ENCODE data around the gene PRELID1.

PRELID1 gene

DNA sequence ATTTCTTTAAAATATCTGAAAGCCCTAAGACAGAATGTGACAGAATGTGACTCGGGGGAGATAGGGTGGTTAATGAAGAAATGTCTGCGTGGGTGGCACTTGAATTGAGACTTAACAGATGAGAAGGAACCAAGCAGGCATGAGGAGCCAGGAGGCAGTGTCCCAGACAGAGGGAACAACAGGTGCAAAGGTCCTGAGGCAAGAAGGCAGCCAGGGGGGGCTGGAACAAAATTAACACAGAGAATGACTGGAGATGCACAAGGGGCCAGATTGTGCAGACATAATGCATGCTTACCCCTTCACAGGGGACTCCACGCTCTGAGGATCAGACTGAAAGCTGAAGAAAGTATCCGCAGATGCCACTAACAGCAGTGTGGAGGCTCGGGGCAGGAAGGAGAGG is 46.2 kb downstream of the PRELID1 start:
- H4K20me1 ChIP-seq = peaks cover 40 to 65% (median 56%) of the 10 kb centered on the region in 11 experiments; a peak in 19 of 22 replicates
- H3K36me3 ChIP-seq = peaks cover 37 to 54% (median 51%) of the 10 kb centered on the region in 11 experiments
- TF ChIP-seq Cebpa-rat (IDR thresholded peaks at IDR 0.05) = no peak
- H3K9me3 ChIP-seq (replicated peaks in 1 of 11) = no peaks in the 10 kb centered on the region
- no peak overlapping the region; a peak in 1 of 22 replicates for H3K27ac ChIP-seq
- peak overlapping the region; percentile 89 to 100 (median 97) for H3K4me2 ChIP-seq
- no peaks in the 10 kb centered on the region for H3K27me3 ChIP-seq
- peaks cover 43 to 73% (median 60%) of the 10 kb centered on the region in 10 experiments for H3K4me1 ChIP-seq
- H3K4me3 ChIP-seq = peak overlapping the region; percentile 79 to 96 (median 93)
- peak overlapping the region; percentile 86 to 96 (median 93) for H3K9ac ChIP-seq

DNA sequence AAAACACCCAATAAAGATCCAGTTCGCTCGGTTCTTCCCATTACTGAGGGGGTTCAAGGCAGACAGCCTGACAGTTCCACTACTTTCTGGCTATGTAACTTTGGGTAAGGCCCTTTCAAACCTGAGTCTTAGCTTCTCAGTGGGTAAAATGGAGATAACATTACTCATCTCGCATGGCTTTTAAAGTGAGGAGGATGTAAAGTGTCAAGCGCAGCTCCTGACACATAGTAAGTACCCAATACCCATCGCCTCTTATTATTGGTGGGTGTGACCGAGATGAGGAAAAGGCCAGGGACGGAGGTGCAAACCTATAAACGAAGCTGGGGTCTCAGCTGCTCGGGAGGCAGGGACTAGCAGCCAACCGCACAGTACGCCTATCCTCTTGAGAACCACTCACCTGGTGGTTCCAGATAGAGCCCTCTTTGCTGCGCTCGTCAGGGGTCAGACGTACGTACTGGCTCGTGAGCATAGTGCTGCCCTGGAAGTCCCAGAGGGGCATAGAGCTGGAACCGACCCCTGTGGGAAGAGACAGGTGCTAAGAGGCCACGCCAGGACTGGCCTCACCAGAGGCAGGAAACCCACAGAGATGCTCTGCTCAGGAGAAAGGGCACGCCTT is 47.3 kb downstream of the PRELID1 start:
- Histone ChIP-seq H3K4me2 (peak overlapping the region; percentile 89 to 100 (median 97)), H3K27me3 (no peaks in the 10 kb centered on the region), H3K36me3 (peaks cover 26 to 43% (median 41%) of the 10 kb centered on the region in 11 experiments), H3K9me3 (replicated peaks in 1 of 11) (peaks cover 0 to 6% (median 0%) of the 10 kb centered on the region in 11 experiments; a peak in 2 of 22 replicates), H3K9ac (peak overlapping the region; percentile 86 to 96 (median 93)), H3K4me3 (peak overlapping the region; percentile 79 to 96 (median 93)), H3K4me1 (peaks cover 54 to 84% (median 71%) of the 10 kb centered on the region in 10 experiments), H4K20me1 (peaks cover 38 to 53% (median 44%) of the 10 kb centered on the region in 11 experiments; a peak in 19 of 22 replicates), H3K27ac (peak overlapping the region; percentile 88 to 96 (median 93))
- TF ChIP-seq Cebpa-rat (IDR thresholded peaks at IDR 0.05) = no peak

GRCh38 chr5:177351392-177352329 is 48.1 kb downstream of the PRELID1 start, which contains the start of gene LMAN2:
Gene LMAN2, minus strand, starts transcription at chr5:177351668. Its CDS starts 21 bp downstream, at chr5:177351647.
- peak within 1 kb of the TSS; percentile 88 to 96 (median 93) for H3K27ac ChIP-seq
- no peak for TF ChIP-seq Cebpa-rat (IDR thresholded peaks at IDR 0.05)
- peaks cover 62 to 89% (median 79%) of the 10 kb centered on the region in 10 experiments for H3K4me1 ChIP-seq

DNA sequence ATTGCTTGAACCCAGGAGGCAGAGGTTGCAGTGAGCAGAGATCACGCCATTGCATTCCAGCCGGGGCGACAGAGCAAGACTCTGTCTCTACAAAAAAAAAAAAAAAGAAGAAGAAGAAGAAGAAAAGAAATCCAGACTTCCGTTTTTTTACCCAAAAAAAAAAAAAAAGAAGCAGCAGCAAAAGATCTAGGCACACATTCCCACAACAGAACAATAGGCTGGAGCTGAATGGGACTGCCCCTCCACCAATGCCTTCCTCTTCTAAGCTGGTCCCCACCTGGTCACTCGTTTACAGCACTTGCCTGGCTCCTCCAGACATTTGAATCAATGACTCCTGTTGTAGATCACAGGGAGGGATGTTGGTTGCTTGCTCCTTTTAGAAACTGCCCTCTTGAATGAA is 49.5 kb downstream of the PRELID1 start:
- TF ChIP-seq Cebpa-rat (IDR thresholded peaks at IDR 0.05) = no peak
- no peak overlapping the region for H3K27ac ChIP-seq
- H3K9me3 ChIP-seq (replicated peaks in 1 of 11) = peaks cover 0 to 6% (median 0%) of the 10 kb centered on the region in 11 experiments; a peak in 2 of 22 replicates
- no peak overlapping the region for H3K4me3 ChIP-seq
- H3K4me2 ChIP-seq = peak overlapping the region in 6 of 11 experiments; percentile 73 to 98 (median 87); a peak in 10 of 22 replicates
- H3K36me3 ChIP-seq = peaks cover 7 to 21% (median 20%) of the 10 kb centered on the region in 11 experiments; a peak in 18 of 22 replicates
- H4K20me1 ChIP-seq = peaks cover 19 to 31% (median 23%) of the 10 kb centered on the region in 11 experiments; a peak in 19 of 22 replicates
- no peaks in the 10 kb centered on the region for H3K27me3 ChIP-seq
- H3K4me1 ChIP-seq = peaks cover 69 to 87% (median 80%) of the 10 kb centered on the region in 10 experiments
- no peak overlapping the region for H3K9ac ChIP-seq

More at GRCh38 chr5:177351392-177352329, 48.1 kb downstream of the PRELID1 start, which contains the start of gene LMAN2:
- Histone ChIP-seq H4K20me1 (peaks cover 30 to 46% (median 37%) of the 10 kb centered on the region in 11 experiments; a peak in 19 of 22 replicates), H3K4me3 (peak within 1 kb of the TSS; percentile 79 to 96 (median 93)), H3K27me3 (no peaks in the 10 kb centered on the region), H3K9ac (peak within 1 kb of the TSS; percentile 86 to 96 (median 93)), H3K9me3 (replicated peaks in 1 of 11) (peaks cover 0 to 6% (median 0%) of the 10 kb centered on the region in 11 experiments; a peak in 2 of 22 replicates), H3K36me3 (peaks cover 19 to 35% (median 33%) of the 10 kb centered on the region in 11 experiments), H3K4me2 (peak within 1 kb of the TSS; percentile 90 to 100 (median 97))

DNA sequence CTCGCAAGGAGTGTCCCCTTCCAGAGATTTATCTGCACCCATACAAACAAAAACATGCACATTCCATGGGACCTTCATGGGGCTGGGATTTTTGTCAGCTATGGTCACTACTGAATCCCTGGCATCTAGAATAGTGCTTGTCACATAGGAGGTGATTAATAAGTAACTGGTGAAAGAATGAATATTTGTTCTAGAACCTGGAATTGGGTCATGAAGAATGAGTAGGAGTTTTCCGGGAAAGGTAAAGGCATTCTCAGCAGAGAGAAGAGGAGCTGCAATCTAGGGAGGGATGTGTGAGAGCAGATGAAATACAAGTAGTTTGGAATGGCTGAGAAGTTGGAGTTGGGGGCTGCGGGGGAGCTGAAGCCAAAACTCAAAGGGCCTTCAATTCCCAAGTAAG is 50.7 kb downstream of the PRELID1 start:
- Histone ChIP-seq H3K4me1 (peaks cover 70 to 87% (median 80%) of the 10 kb centered on the region in 10 experiments), H3K27me3 (no peaks in the 10 kb centered on the region), H3K27ac (no peak overlapping the region), H4K20me1 (peaks cover 8 to 20% (median 12%) of the 10 kb centered on the region in 11 experiments; a peak in 19 of 22 replicates), H3K9ac (no peak overlapping the region), H3K36me3 (peaks cover 1 to 11% (median 9%) of the 10 kb centered on the region in 11 experiments; a peak in 18 of 22 replicates), H3K4me3 (no peak overlapping the region), H3K4me2 (peak overlapping the region in 5 of 11 experiments; percentile 93 to 99 (median 98); a peak in 10 of 22 replicates), H3K9me3 (replicated peaks in 1 of 11) (peaks cover 0 to 6% (median 0%) of the 10 kb centered on the region in 11 experiments; a peak in 2 of 22 replicates)
- TF ChIP-seq Cebpa-rat (IDR thresholded peaks at IDR 0.05) = no peak

DNA sequence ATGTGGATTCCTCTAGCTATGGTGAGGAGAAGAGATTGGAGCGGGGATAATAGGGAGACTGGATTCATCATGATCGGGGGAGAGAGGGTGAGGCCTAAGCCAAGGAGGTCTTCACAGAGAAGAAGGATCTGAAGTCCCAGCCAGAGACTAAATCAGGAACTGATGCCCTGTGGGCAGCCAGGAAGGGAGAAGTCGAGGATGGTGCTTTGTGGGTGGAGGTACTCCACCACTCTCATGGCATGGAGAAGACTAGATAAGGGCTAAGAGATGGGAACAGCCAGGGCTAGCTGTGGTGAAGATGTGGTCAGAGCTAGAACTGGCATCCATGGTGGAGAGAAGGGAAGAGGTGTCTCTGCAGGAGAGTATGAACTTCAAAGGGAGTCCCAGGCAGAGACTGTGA is 51.1 kb downstream of the PRELID1 start:
- Histone ChIP-seq H3K4me3 (no peak overlapping the region), H3K9ac (no peak overlapping the region), H3K4me2 (peak overlapping the region in 9 of 11 experiments; percentile 93 to 99 (median 98); a peak in 17 of 22 replicates), H4K20me1 (peaks cover 3 to 15% (median 7%) of the 10 kb centered on the region in 11 experiments; a peak in 18 of 22 replicates), H3K27ac (peak overlapping the region in 2 of 11 experiments; percentile 0 to 1; a peak in 1 of 22 replicates), H3K4me1 (peaks cover 70 to 87% (median 80%) of the 10 kb centered on the region in 10 experiments), H3K9me3 (replicated peaks in 1 of 11) (peaks cover 0 to 6% (median 0%) of the 10 kb centered on the region in 11 experiments; a peak in 2 of 22 replicates), H3K36me3 (peaks cover 0 to 6% (median 4%) of the 10 kb centered on the region in 11 experiments; a peak in 10 of 22 replicates), H3K27me3 (no peaks in the 10 kb centered on the region)
- TF ChIP-seq Cebpa-rat (IDR thresholded peaks at IDR 0.05) = no peak

DNA sequence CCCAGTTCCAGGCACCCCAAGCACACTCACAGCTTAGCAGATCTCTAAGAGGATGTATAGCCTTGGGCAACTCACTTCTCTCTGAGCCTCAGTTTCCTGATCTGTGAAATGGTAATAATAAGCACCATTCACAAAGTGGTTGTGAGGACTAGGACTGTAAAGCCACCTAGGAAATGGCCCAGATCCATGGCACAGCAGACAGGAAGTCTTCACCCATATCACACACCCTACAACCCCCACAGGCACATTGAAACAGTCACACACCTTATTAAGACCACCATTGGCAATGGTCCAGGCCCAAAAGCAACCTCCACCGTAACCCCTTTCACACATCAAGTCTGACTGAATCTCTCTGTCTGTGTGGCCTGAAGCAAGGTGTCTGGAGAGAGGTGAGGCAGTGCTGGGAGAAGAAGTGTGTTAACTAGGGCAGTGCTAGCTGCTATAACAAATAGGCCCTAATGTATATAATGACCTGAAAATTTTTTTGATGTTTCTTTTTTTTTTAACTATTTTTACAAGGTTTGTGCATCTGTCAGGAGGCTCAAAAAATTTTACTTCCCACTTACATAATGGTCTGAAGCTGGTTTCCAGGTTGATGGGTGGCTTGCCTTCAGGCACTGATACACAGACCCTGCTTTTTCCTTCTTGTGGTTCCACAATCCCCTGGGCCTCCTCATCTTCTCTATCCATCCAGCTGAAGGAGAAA is 51.7 kb downstream of the PRELID1 start:
- Histone ChIP-seq H3K27ac (peak overlapping the region in 4 of 11 experiments; percentile 0 to 88 (median 42); a peak in 3 of 22 replicates), H3K36me3 (peaks cover 0 to under 1% (median 0%) of the 10 kb centered on the region in 11 experiments; a peak in 1 of 22 replicates), H3K4me1 (peaks cover 69 to 87% (median 80%) of the 10 kb centered on the region in 10 experiments)

More for the DNA sequence above, 51.7 kb downstream of the PRELID1 start:
- H3K4me3 ChIP-seq = no peak overlapping the region
- TF ChIP-seq Cebpa-rat (IDR thresholded peaks at IDR 0.05) = no peak
- H3K9me3 ChIP-seq (replicated peaks in 1 of 11) = peaks cover 0 to 6% (median 0%) of the 10 kb centered on the region in 11 experiments; a peak in 2 of 22 replicates
- H3K9ac ChIP-seq = 0 out of 22 replicates have a peak overlapping the region, but pooled peaks of 1 of the 11 experiments have one; percentile 8
- peak overlapping the region; percentile 93 to 100 (median 99) for H3K4me2 ChIP-seq
- H3K27me3 ChIP-seq = no peaks in the 10 kb centered on the region
- peaks cover 0 to 14% (median 1%) of the 10 kb centered on the region in 11 experiments; a peak in 14 of 22 replicates for H4K20me1 ChIP-seq
